Endothelial cell of umbilical vein (primary cell): ENCODE measurements around the gene ZNF672. TPM values are rescaled to one million over a fixed set of nuclear protein-coding genes. Genes with fewer than 3 reads are reported as not detected.
A peak's percentile ranks its signal among the peaks of the same experiment; 100 is the strongest.

Source experiments
- BruUV-seq: library from RNA; stranded (reverse); fragments of 400-500 nt; replicated peaks from 2 replicates; lab custom pipeline; 2021; lab: Mats Ljungman, UMichigan
- CTCF ChIA-PET: fragments of 300-600, 350-600 bp; sonication (Branson Sonifier 250); formaldehyde crosslinking; loops from one replicate; lab custom pipeline; 2021; ENCODE audit warnings: antibody characterized with exemption, inconsistent platforms; lab: Charles Lee
- POLR2A ChIA-PET: fragments of 300-600, 350-600 bp; sonication (Branson Sonifier 250); formaldehyde crosslinking; loops from one replicate; lab custom pipeline; 2021; ENCODE audit warnings: antibody characterized with exemption, inconsistent platforms; lab: Charles Lee
- DNase-seq: peaks from one replicate; pipeline ENCODE4 v3.0.0-alpha.2; 2011; ENCODE audit warnings: low read depth, low spot score
- FAIRE-seq: peaks from 2 replicates; lab custom pipeline; 2011; peaks lifted over from hg19 to GRCh38; lab: Jason Lieb, UNC
- H2AFZ ChIP-seq: 2 replicates; pipeline ENCODE4 v1.6.0; 2012; ENCODE audit warnings: low read depth, low read length, control low read depth, inconsistent platforms
- H3K27ac ChIP-seq: 2 replicates; pipeline ENCODE4 v1.5.1; 2011; ENCODE audit warnings: low read depth, mild to moderate bottlenecking, control low read depth, low read length, moderate library complexity; ENCODE audit not compliant: insufficient read depth
- H3K27me3 ChIP-seq, 2 experiments: 2 replicates each; pipeline versions ENCODE4 v1.6.0 to v1.6.1; 2011; ENCODE audit warnings: low read length in 2 of 2, mixed read lengths in 1 of 2; ENCODE audit not compliant: control insufficient read depth in 2 of 2, insufficient read depth in 2 of 2
- H3K36me3 ChIP-seq, 2 experiments: 2 replicates in 1 of 2; 3 replicates in 1 of 2; pipeline ENCODE4 v1.5.1; 2011; ENCODE audit warnings: low read length in 2 of 2, mild to moderate bottlenecking in 1 of 2, moderate library complexity in 1 of 2; ENCODE audit not compliant: control insufficient read depth in 2 of 2, insufficient read depth in 2 of 2; ENCODE audit errors: extremely low read depth in 1 of 2
- H3K4me1 ChIP-seq: 3 replicates; pipeline ENCODE4 v1.5.1; 2011; ENCODE audit warnings: mild to moderate bottlenecking, low read length; ENCODE audit not compliant: control insufficient read depth, insufficient read depth; ENCODE audit errors: extremely low read depth
- H3K4me2 ChIP-seq: 2 replicates; pipeline ENCODE4 v1.6.1; 2011; ENCODE audit warnings: low read length, control low read depth, mixed read lengths; ENCODE audit not compliant: insufficient read depth
- H3K4me3 ChIP-seq, 3 experiments: fragments of 200-600 bp in 1 of 3; sonication (generic), shearing (Covaris generic) in 1 of 3; replicated peaks in 1 of 3; 2 replicates each; pipeline ENCODE4 v1.5.1; 2011 to 2016; ENCODE audit warnings: control low read depth in 3 of 3, low read length in 3 of 3, mild to moderate bottlenecking in 2 of 3, inconsistent platforms in 1 of 3, low read depth in 1 of 3, moderate library complexity in 1 of 3; ENCODE audit not compliant: insufficient read depth in 1 of 3
- H3K79me2 ChIP-seq: 2 replicates; pipeline ENCODE4 v1.6.0; 2012; ENCODE audit warnings: low read length, inconsistent platforms; ENCODE audit not compliant: control insufficient read depth, insufficient read depth
- H3K9ac ChIP-seq: replicated peaks from 2 replicates; pipeline ENCODE3; 2011; ENCODE audit warnings: low read length, control low read depth; ENCODE audit not compliant: insufficient read depth; ENCODE audit errors: extremely low read depth
- H3K9me1 ChIP-seq: replicated peaks from 3 replicates; pipeline ENCODE4 v1.6.0; 2011; ENCODE audit warnings: mild to moderate bottlenecking, low read length; ENCODE audit not compliant: control insufficient read depth, insufficient read depth; ENCODE audit errors: extremely low read depth
- H3K9me3 ChIP-seq: replicated peaks from 2 replicates; pipeline ENCODE4 v1.5.1; 2012; ENCODE audit warnings: low read length, inconsistent platforms; ENCODE audit not compliant: control insufficient read depth, insufficient read depth
- H4K20me1 ChIP-seq: replicated peaks from 2 replicates; pipeline ENCODE3; 2011; ENCODE audit warnings: mild to moderate bottlenecking, low read length; ENCODE audit not compliant: control insufficient read depth, insufficient read depth; ENCODE audit errors: extremely low read depth
- EZH2 ChIP-seq: IDR thresholded peaks from 2 replicates; pipeline ENCODE4 v1.6.1; 2012; ENCODE audit warnings: borderline replicate concordance, low read depth, mild to moderate bottlenecking, moderate library complexity, low read length, inconsistent platforms; ENCODE audit not compliant: severe bottlenecking
- FOS ChIP-seq: IDR thresholded peaks from 2 replicates; pipeline ENCODE4 v1.6.1; 2011; ENCODE audit warnings: mild to moderate bottlenecking, low read length, moderate library complexity, borderline replicate concordance; ENCODE audit not compliant: insufficient read depth
- GATA2 ChIP-seq: IDR thresholded peaks from 2 replicates; pipeline ENCODE4 v1.7.0; 2011; ENCODE audit warnings: low read depth, mild to moderate bottlenecking, moderate library complexity, mixed read lengths, low read length; ENCODE audit not compliant: insufficient read length, insufficient read depth
- JUN ChIP-seq: IDR thresholded peaks from 2 replicates; pipeline ENCODE4 v1.6.1; 2011; ENCODE audit warnings: borderline replicate concordance, low read depth; ENCODE audit not compliant: insufficient read length, insufficient read depth
- POLR2A ChIP-seq: IDR thresholded peaks from 2 replicates; pipeline ENCODE4 v1.6.1; 2012; ENCODE audit warnings: low read depth, mild to moderate bottlenecking, control low read depth, low read length
- POLR2AphosphoS5 ChIP-seq: IDR thresholded peaks from 2 replicates; pipeline ENCODE4 v1.6.1; 2012; ENCODE audit warnings: low read depth, mild to moderate bottlenecking, control low read depth, low read length, moderate library complexity; ENCODE audit not compliant: insufficient read depth
- dilution Hi-C: fragments of 300-500 bp; cut with MboI; formaldehyde crosslinking; loops from one replicate; pipeline ENCODE4 v1.15.0; 2019; ENCODE audit warnings: low sequenced_read_pairs; ENCODE audit not compliant: extremely low pct_ligation_motif_present
- intact Hi-C: fragments of 100-400 bp; cut with micrococcal nuclease; formaldehyde crosslinking; loops from one replicate; pipeline ENCODE4 v1.10.0; 2022
- polyA plus RNA-seq, 4 experiments: library from polyadenylated mRNA; depleted of rRNA in 3 of 4; stranded (reverse) in 3 of 4; unstranded in 1 of 4; fragments of >200 nt; gene quantifications; 2 replicates each; pipeline versions ENCODE4 v1.2.1 to v1.2.3, GENCODE V29; 2011 to 2012; ENCODE audit warnings: missing spikeins in 1 of 4
- total RNA-seq: library from RNA; stranded (reverse); gene quantifications from 2 replicates; pipeline ENCODE4 v1.2.3, GENCODE V29; 2021
- TF ChIP-seq, protein P1 (sequence below): IDR thresholded peaks from 2 replicates; pipeline ENCODE4 v1.6.1; 2011; ENCODE audit not compliant: insufficient read depth, insufficient read length
- TF ChIP-seq, protein P2 (sequence below), 2 donors: IDR thresholded peaks; 1 replicate in 1 of 2; 2 replicates in 1 of 2; pipeline ENCODE4 v1.5.1; 2011; ENCODE audit warnings: low read length in 2 of 2, mild to moderate bottlenecking in 2 of 2, moderate library complexity in 2 of 2, control low read depth in 1 of 2, inconsistent platforms in 1 of 2, low read depth in 1 of 2; ENCODE audit not compliant: insufficient read depth in 1 of 2; ENCODE audit errors: extremely low read depth in 1 of 2

Gene ZNF672
- total and polyA plus RNA-seq, 2 donors (not counting 3 experiments of a cell fraction or from before 2014, with no cell fraction given) = 20.1 to 29.6 TPM

DNA sequence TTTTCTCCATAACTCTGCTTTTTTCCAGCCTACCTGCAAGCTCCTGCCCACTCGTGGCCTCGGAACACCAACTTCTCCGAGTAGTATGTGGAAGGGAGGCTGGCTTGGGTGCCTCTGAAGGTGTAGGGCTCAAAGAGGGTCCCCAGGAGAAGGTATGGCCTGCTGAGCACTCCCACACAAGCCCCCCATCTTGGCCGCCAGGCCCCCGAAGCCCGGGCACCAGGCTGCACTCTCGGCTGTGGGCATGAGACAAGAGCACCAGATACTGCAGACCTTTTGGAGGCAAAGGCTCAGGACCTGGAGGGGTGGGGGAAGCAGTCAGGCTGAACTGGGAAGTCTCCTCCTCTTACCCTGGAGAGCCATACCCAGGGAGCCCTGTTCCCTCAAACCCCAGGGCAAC, 19.2 kb downstream of the ZNF672 start:
- H2AFZ ChIP-seq = no peak overlapping the region
- ChIA-PET CTCF (no interaction called here), POLR2A (no interaction called here)
- H3K27me3 ChIP-seq = peaks cover under 1 to 2% of the 10 kb centered on the region in 2 experiments
- H3K27ac ChIP-seq = no peak overlapping the region
- no peaks in the 10 kb centered on the region for H3K9me1 ChIP-seq
- H3K9ac ChIP-seq = no peak overlapping the region
- no peaks in the 10 kb centered on the region for H3K9me3 ChIP-seq
- peak overlapping the region; percentile 82 for H3K4me2 ChIP-seq
- intact Hi-C loops = no loop called here
- no peak for FAIRE-seq
- peaks cover 0 to 5% of the 10 kb centered on the region in 2 experiments for H3K36me3 ChIP-seq
- no peaks in the 10 kb centered on the region for H4K20me1 ChIP-seq
- no peak for DNase-seq
- BruUV-seq = no TSS peak
- peaks cover 18% of the 10 kb centered on the region for H3K4me1 ChIP-seq
- H3K79me2 ChIP-seq = peaks cover 10% of the 10 kb centered on the region
- TF ChIP-seq, protein P1, sequence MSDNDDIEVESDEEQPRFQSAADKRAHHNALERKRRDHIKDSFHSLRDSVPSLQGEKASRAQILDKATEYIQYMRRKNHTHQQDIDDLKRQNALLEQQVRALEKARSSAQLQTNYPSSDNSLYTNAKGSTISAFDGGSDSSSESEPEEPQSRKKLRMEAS = no peak
- TF ChIP-seq FOS (no peak), POLR2A (no peak), POLR2AphosphoS5 (no peak), JUN (no peak), GATA2 (no peak), EZH2 (no peak)
- TF ChIP-seq, protein P2, sequence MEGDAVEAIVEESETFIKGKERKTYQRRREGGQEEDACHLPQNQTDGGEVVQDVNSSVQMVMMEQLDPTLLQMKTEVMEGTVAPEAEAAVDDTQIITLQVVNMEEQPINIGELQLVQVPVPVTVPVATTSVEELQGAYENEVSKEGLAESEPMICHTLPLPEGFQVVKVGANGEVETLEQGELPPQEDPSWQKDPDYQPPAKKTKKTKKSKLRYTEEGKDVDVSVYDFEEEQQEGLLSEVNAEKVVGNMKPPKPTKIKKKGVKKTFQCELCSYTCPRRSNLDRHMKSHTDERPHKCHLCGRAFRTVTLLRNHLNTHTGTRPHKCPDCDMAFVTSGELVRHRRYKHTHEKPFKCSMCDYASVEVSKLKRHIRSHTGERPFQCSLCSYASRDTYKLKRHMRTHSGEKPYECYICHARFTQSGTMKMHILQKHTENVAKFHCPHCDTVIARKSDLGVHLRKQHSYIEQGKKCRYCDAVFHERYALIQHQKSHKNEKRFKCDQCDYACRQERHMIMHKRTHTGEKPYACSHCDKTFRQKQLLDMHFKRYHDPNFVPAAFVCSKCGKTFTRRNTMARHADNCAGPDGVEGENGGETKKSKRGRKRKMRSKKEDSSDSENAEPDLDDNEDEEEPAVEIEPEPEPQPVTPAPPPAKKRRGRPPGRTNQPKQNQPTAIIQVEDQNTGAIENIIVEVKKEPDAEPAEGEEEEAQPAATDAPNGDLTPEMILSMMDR (IDR thresholded peaks at IDR 0.05; ENCODE audit: extremely low read depth in 1 of 2, insufficient read depth in 1 of 2, low read depth in 1 of 2, low read length in 2 of 2) = no peak
- dilution Hi-C loops = no loop called here
- H3K4me3 ChIP-seq = no peak overlapping the region
